HG02885 (cell line): Measurements from ENCODE around the gene ZC3H18.
"Not testable (repeated sequence)": the region's sequence is repeated elsewhere in the genome, so short reads cannot be mapped to it uniquely, and the experiment has no call there.

Experiments
- ATAC-seq: cut with Tn5 transposase; IDR thresholded peaks from one replicate; pipeline ENCODE4 v1.9.1; 2021; ENCODE audit warnings: mild to moderate bottlenecking; ENCODE audit not compliant: unreplicated experiment, poor library complexity

ZC3H18 gene

GRCh38 chr16:88667461-88667860 is 97.3 kb downstream of the ZC3H18 start:
- ATAC-seq = no peak

GRCh38 chr16:88669493-88669892 is 99.3 kb downstream of the ZC3H18 start:
- ATAC-seq = not testable (repeated sequence)

- ATAC-seq = no peak
These were observed 99.8 kb downstream of the ZC3H18 start for GRCh38 chr16:88669980-88670379.

GRCh38 chr16:88671806-88672205 is 101.6 kb downstream of the ZC3H18 start:
- no peak for ATAC-seq

- no peak for ATAC-seq
These were observed 102.6 kb downstream of the ZC3H18 start for GRCh38 chr16:88672776-88673175.

- peak; percentile 58 for ATAC-seq
These were observed 103.6 kb downstream of the ZC3H18 start for GRCh38 chr16:88673716-88674379.

- no peak for ATAC-seq
These were observed 106.5 kb downstream of the ZC3H18 start for GRCh38 chr16:88676502-88677242.

- no peak for ATAC-seq
These were observed 107.5 kb downstream of the ZC3H18 start for GRCh38 chr16:88677721-88678120.

- no peak for ATAC-seq
These were observed 108.2 kb downstream of the ZC3H18 start for GRCh38 chr16:88678224-88678979.

GRCh38 chr16:88680554-88681083 is 110.4 kb downstream of the ZC3H18 start:
- no peak for ATAC-seq

- ATAC-seq = no peak
These were observed 111.0 kb downstream of the ZC3H18 start for GRCh38 chr16:88681084-88681680.
